Ishikawa (cell line): Measurements from ENCODE around the gene HSPBAP1.

ENCODE experiments used
- CEBPB ChIP-seq: IDR thresholded peaks from 2 replicates; pipeline ENCODE4 v1.6.1; 2012
- CREB1 ChIP-seq: IDR thresholded peaks from 2 replicates; pipeline ENCODE4 v1.6.1; 2012; ENCODE audit warnings: low read depth
- EGR1 ChIP-seq: IDR thresholded peaks from 2 replicates; pipeline ENCODE4 v1.6.1; 2012
- EP300 ChIP-seq: IDR thresholded peaks from 2 replicates; pipeline ENCODE4 v1.6.1; 2012; ENCODE audit warnings: borderline replicate concordance
- FOXM1 ChIP-seq: IDR thresholded peaks from 2 replicates; pipeline ENCODE4 v1.6.1; 2012; ENCODE audit warnings: low read depth, borderline replicate concordance
- MAX ChIP-seq: IDR thresholded peaks from 2 replicates; pipeline ENCODE4 v1.6.1; 2012
- NFIC ChIP-seq: IDR thresholded peaks from 2 replicates; pipeline ENCODE4 v1.6.1; 2012
- RAD21 ChIP-seq: IDR thresholded peaks from 2 replicates; pipeline ENCODE4 v1.6.1; 2012; ENCODE audit warnings: low read depth
- REST ChIP-seq: IDR thresholded peaks from 2 replicates; pipeline ENCODE4 v1.6.1; 2012; ENCODE audit warnings: low read depth, mild to moderate bottlenecking
- TAF1 ChIP-seq: IDR thresholded peaks from 2 replicates; pipeline ENCODE4 v1.6.1; 2012; ENCODE audit warnings: low read depth, mild to moderate bottlenecking
- TCF12 ChIP-seq: IDR thresholded peaks from 2 replicates; pipeline ENCODE4 v1.6.1; 2012; ENCODE audit warnings: low read depth
- TEAD4 ChIP-seq: IDR thresholded peaks from 2 replicates; pipeline ENCODE4 v1.6.1; 2012
- USF1 ChIP-seq: IDR thresholded peaks from 2 replicates; pipeline ENCODE4 v1.6.1; 2012
- YY1 ChIP-seq: IDR thresholded peaks from 2 replicates; pipeline ENCODE4 v1.6.1; 2012; ENCODE audit warnings: low read depth
- ZBTB7A ChIP-seq: IDR thresholded peaks from 2 replicates; pipeline ENCODE4 v1.6.1; 2012; ENCODE audit warnings: low read depth

The HSPBAP1 gene

GRCh38 chr3:122695927-122696561 is 97.6 kb downstream of the HSPBAP1 start:
- TF ChIP-seq NFIC: no peak
- TF ChIP-seq TEAD4: no peak
- no peak for TF ChIP-seq USF1
- TF ChIP-seq FOXM1: no peak
- TF ChIP-seq YY1: no peak
- no peak for TF ChIP-seq TAF1
- no peak for TF ChIP-seq EP300
- no peak for TF ChIP-seq CREB1

- TF ChIP-seq EGR1: no peak
- TF ChIP-seq FOXM1: no peak
- no peak for TF ChIP-seq TAF1
- no peak for TF ChIP-seq RAD21
- no peak for TF ChIP-seq YY1
- no peak for TF ChIP-seq CREB1
- no peak for TF ChIP-seq NFIC
- no peak for TF ChIP-seq ZBTB7A
- no peak for TF ChIP-seq USF1
- no peak for TF ChIP-seq MAX
- TF ChIP-seq CEBPB: no peak
- TF ChIP-seq TEAD4: no peak
- no peak for TF ChIP-seq TCF12
- TF ChIP-seq REST: no peak
- no peak for TF ChIP-seq EP300
These were observed 98.7 kb downstream of the HSPBAP1 start for GRCh38 chr3:122694966-122695365.

- TF ChIP-seq TCF12: no peak
- no peak for TF ChIP-seq YY1
- TF ChIP-seq RAD21: no peak
- no peak for TF ChIP-seq TAF1
- TF ChIP-seq NFIC: no peak
- TF ChIP-seq USF1: no peak
- no peak for TF ChIP-seq MAX
- TF ChIP-seq TEAD4: no peak
These were observed 101.0 kb downstream of the HSPBAP1 start for GRCh38 chr3:122692674-122693073.

DNA sequence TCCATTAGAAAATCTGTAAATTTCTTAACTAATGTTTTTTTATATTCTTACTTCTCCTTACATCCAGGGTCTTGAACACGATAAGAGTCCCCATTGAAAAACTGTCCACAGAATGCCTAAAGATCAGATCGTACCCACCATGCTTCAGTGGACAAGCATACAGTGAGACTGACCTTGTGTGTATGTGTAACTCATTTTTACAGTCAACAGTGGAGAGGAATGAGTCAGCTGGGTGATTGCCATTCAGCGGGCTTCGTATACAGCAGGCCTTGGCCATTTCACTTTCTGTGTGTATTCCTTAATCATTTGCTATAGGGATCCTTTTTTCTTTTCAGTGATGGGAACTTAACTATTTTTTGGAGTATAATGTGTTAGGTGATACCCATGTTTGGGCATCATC is 102.4 kb downstream of the HSPBAP1 start:
- TF ChIP-seq CEBPB: no peak

GRCh38 chr3:122690096-122690495 is 103.5 kb downstream of the HSPBAP1 start:
- no peak for TF ChIP-seq YY1
